OCI-LY7 (cell line): ENCODE measurements around the gene PAX2.

ENCODE experiments used
- CTCF ChIP-seq: fragments of 200-600 bp; sonication (generic); conservative IDR thresholded peaks from 2 replicates; pipeline ENCODE4 v1.5.1; 2014; ENCODE audit warnings: mild to moderate bottlenecking, antibody characterized with exemption, low read length, moderate library complexity, mixed read lengths
- EZH2phosphoT487 ChIP-seq: fragments of 200-600 bp; sonication (generic); IDR thresholded peaks from 2 replicates; pipeline ENCODE4 v1.6.1; 2018; ENCODE audit warnings: low read depth, borderline replicate concordance, mild to moderate bottlenecking, mixed run types, antibody characterized with exemption, low read length, moderate library complexity, mixed read lengths

- TF ChIP-seq CTCF (no peak), EZH2phosphoT487 (no peak)
Measured at GRCh38 chr10:100829933-100830727, 84.7 kb downstream of the PAX2 start.
